Astrocyte (in vitro differentiated cells and primary cell): Measurements from ENCODE around the gene DGKG.

Experiments
- CTCF ChIP-seq: IDR thresholded peaks from 2 replicates; pipeline ENCODE4 v1.5.1; 2011; ENCODE audit warnings: low read depth, mild to moderate bottlenecking, inconsistent platforms, low read length, moderate library complexity; ENCODE audit not compliant: insufficient read depth
- EZH2 ChIP-seq: IDR thresholded peaks from 2 replicates; pipeline ENCODE4 v1.6.1; 2012; ENCODE audit warnings: mild to moderate bottlenecking, low read length, inconsistent platforms; ENCODE audit not compliant: insufficient read depth

- TF ChIP-seq CTCF = no peak
- no peak for TF ChIP-seq EZH2
Measured at GRCh38 chr3:186386883-186387560, 25.0 kb upstream of the DGKG start.
